ENCODE results near the gene ACACA. TPM values are rescaled to one million over a fixed set of nuclear protein-coding genes. Genes with fewer than 3 reads are reported as not detected.

ACACA gene
- total RNA-seq, 1 experiment from 2014 or later: 33.0 TPM

- intact Hi-C loops (cut with micrococcal nuclease): no loop called here
- Histone ChIP-seq H2AFZ (ENCODE audit: low read length) (no peak overlapping the region), H3K4me1 (ENCODE audit: insufficient read depth, low read length) (peaks cover 10% of the 10 kb centered on the region), H3K36me3 (ENCODE audit: low read depth, low read length) (no peaks in the 10 kb centered on the region; the same call in 1 of the 2 replicates), H3K9me3 (ENCODE audit: low read length) (no peaks in the 10 kb centered on the region), H3K79me2 (ENCODE audit: low read length) (peaks cover 13% of the 10 kb centered on the region), H3K27ac (ENCODE audit: low read length) (no peak overlapping the region), H4K20me1 (ENCODE audit: low read length) (no peaks in the 10 kb centered on the region), H3K4me3 (ENCODE audit: low read length) (no peak overlapping the region), H3K9ac (ENCODE audit: low read length) (no peak overlapping the region), H3K4me2 (ENCODE audit: low read length) (peak overlapping the region; percentile 1; the same call in 1 of the 2 replicates), H3F3A (ENCODE audit: low read length, unreplicated experiment) (no peaks in the 10 kb centered on the region), H3K9me2 (replicated peaks; ENCODE audit: low read length) (no peaks in the 10 kb centered on the region), H3K27me3 (ENCODE audit: low read length) (no peaks in the 10 kb centered on the region)
- peak; percentile 86 for ATAC-seq
- no TSS peak for BruUV-seq (replicated peaks)
- ChIA-PET POLR2A (ENCODE audit: unreplicated experiment) (no interaction called here), CTCF (no interaction called here)
- TF ChIP-seq, protein P1, sequence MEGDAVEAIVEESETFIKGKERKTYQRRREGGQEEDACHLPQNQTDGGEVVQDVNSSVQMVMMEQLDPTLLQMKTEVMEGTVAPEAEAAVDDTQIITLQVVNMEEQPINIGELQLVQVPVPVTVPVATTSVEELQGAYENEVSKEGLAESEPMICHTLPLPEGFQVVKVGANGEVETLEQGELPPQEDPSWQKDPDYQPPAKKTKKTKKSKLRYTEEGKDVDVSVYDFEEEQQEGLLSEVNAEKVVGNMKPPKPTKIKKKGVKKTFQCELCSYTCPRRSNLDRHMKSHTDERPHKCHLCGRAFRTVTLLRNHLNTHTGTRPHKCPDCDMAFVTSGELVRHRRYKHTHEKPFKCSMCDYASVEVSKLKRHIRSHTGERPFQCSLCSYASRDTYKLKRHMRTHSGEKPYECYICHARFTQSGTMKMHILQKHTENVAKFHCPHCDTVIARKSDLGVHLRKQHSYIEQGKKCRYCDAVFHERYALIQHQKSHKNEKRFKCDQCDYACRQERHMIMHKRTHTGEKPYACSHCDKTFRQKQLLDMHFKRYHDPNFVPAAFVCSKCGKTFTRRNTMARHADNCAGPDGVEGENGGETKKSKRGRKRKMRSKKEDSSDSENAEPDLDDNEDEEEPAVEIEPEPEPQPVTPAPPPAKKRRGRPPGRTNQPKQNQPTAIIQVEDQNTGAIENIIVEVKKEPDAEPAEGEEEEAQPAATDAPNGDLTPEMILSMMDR (conservative IDR thresholded peaks at IDR 0.05; ENCODE audit: low read depth, low read length): no peak
- TF ChIP-seq EZH2phosphoT487 (IDR thresholded peaks at IDR 0.05; ENCODE audit: borderline replicate concordance, low read length) (no peak), EZH2 (IDR thresholded peaks at IDR 0.05; ENCODE audit: low read length, unreplicated experiment) (no peak)
- DNase-seq: peak; percentile 90
These were observed 7.3 kb downstream of the ACACA start for GRCh38 chr17:37399265-37399803.

- Histone ChIP-seq H4K20me1 (ENCODE audit: low read length) (no peaks in the 10 kb centered on the region), H3K36me3 (ENCODE audit: low read depth, low read length) (no peaks in the 10 kb centered on the region; the same call in 1 of the 2 replicates), H3K27me3 (ENCODE audit: low read length) (no peaks in the 10 kb centered on the region), H3K4me1 (ENCODE audit: insufficient read depth, low read length) (no peaks in the 10 kb centered on the region), H3F3A (ENCODE audit: low read length, unreplicated experiment) (no peaks in the 10 kb centered on the region), H2AFZ (ENCODE audit: low read length) (no peak overlapping the region), H3K9me2 (replicated peaks; ENCODE audit: low read length) (no peaks in the 10 kb centered on the region), H3K27ac (ENCODE audit: low read length) (no peak overlapping the region), H3K9me3 (ENCODE audit: low read length) (no peaks in the 10 kb centered on the region), H3K4me3 (ENCODE audit: low read length) (no peak overlapping the region), H3K4me2 (ENCODE audit: low read length) (no peak overlapping the region), H3K9ac (ENCODE audit: low read length) (no peak overlapping the region), H3K79me2 (ENCODE audit: low read length) (no peaks in the 10 kb centered on the region)
- DNase-seq (no peak), ATAC-seq (no peak)
- ChIA-PET CTCF (no interaction called here), POLR2A (ENCODE audit: unreplicated experiment) (no interaction called here)
- no TSS peak for BruUV-seq (replicated peaks)
- TF ChIP-seq EZH2 (IDR thresholded peaks at IDR 0.05; ENCODE audit: low read length, unreplicated experiment): no peak
- TF ChIP-seq EZH2phosphoT487 (IDR thresholded peaks at IDR 0.05; ENCODE audit: borderline replicate concordance, low read length): no peak
- TF ChIP-seq, protein P1 (conservative IDR thresholded peaks at IDR 0.05; ENCODE audit: low read depth, low read length): no peak
- intact Hi-C loops (cut with micrococcal nuclease): no loop called here
These were observed 13.3 kb downstream of the ACACA start for GRCh38 chr17:37393352-37393751.

DNA sequence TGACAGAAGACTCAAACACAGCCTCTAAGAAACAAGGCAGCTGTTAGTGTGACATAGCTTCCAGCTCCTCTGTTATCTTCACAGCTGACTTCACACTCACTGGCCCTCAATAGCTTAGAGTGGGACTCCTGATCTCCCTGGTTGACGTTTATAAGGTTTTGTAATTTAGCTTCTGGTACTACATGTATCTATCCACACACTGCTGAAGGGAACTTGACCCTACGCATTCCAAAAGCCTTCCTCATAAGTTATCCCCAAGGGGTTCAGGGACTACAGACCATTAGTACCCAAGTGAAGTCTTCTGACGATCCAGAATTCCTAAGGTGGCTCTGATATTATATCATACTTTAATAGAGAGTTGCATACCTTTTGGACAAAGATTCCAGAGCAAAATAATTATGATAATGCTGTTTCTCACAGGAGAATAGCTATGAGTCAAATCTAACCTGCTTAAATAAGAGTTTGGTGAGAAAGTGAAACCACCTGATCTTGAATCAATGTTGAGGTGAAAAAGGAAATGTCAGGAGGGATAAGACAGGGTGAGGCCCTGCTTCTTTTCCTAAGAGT lies 14.5 kb downstream of the ACACA start:
- Histone ChIP-seq H3K4me1 (ENCODE audit: insufficient read depth, low read length) (no peaks in the 10 kb centered on the region), H3K27ac (ENCODE audit: low read length) (no peak overlapping the region), H3K9me3 (ENCODE audit: low read length) (no peaks in the 10 kb centered on the region), H2AFZ (ENCODE audit: low read length) (no peak overlapping the region), H3K36me3 (ENCODE audit: low read depth, low read length) (no peaks in the 10 kb centered on the region), H3K9me2 (replicated peaks; ENCODE audit: low read length) (no peaks in the 10 kb centered on the region), H4K20me1 (ENCODE audit: low read length) (no peaks in the 10 kb centered on the region), H3K79me2 (ENCODE audit: low read length) (no peaks in the 10 kb centered on the region), H3K4me2 (ENCODE audit: low read length) (no peak overlapping the region), H3K9ac (ENCODE audit: low read length) (no peak overlapping the region), H3K4me3 (ENCODE audit: low read length) (no peak overlapping the region), H3K27me3 (ENCODE audit: low read length) (no peaks in the 10 kb centered on the region), H3F3A (ENCODE audit: low read length, unreplicated experiment) (no peaks in the 10 kb centered on the region)
- BruUV-seq (replicated peaks): no TSS peak
- intact Hi-C loops (cut with micrococcal nuclease): no loop called here
- TF ChIP-seq EZH2 (IDR thresholded peaks at IDR 0.05; ENCODE audit: low read length, unreplicated experiment): no peak
- TF ChIP-seq, protein P1 (conservative IDR thresholded peaks at IDR 0.05; ENCODE audit: low read depth, low read length): no peak
- no peak for TF ChIP-seq EZH2phosphoT487 (IDR thresholded peaks at IDR 0.05; ENCODE audit: borderline replicate concordance, low read length)
- peak; percentile 2 for DNase-seq
- ATAC-seq: no peak
- CTCF ChIA-PET: interaction anchor here (1.0 kb wide), 1 partner anchor 19 kb away, joined by 3 read pairs; no protein-coding TSS in a partner anchor
- POLR2A ChIA-PET (ENCODE audit: unreplicated experiment): no interaction called here
